ENCODE data around the gene FERD3L. TPM values are rescaled to one million over a fixed set of nuclear protein-coding genes. Genes with fewer than 3 reads are reported as not detected.

FERD3L gene
- total and polyA plus RNA-seq, 4 donors = not detected

- DNase-seq (ENCODE audit: low spot score) = no peak
- H3K4me3 ChIP-seq (ENCODE audit: low read depth in 1 of 3, low read length in 3 of 3) = no peak overlapping the region
- no peaks in the 10 kb centered on the region for H3K9me3 ChIP-seq (ENCODE audit: control insufficient read depth in 4 of 4, low read length in 3 of 4)
- H3K4me1 ChIP-seq (ENCODE audit: control insufficient read depth in 4 of 4, insufficient read depth in 4 of 4, low read length in 3 of 4) = peaks cover 0 to 16% (median 6%) of the 10 kb centered on the region in 4 donors
- WGBS = 70% methylated on average over 4 of the region's 4 CpGs
- no peak for TF ChIP-seq RAD21 (IDR thresholded peaks at IDR 0.05)
- TF ChIP-seq MAX (IDR thresholded peaks at IDR 0.05) = no peak
- no peak for TF ChIP-seq HNF4G (IDR thresholded peaks at IDR 0.05)
- no peak for TF ChIP-seq REST (IDR thresholded peaks at IDR 0.05)
- TF ChIP-seq SP1 (IDR thresholded peaks at IDR 0.05) = no peak
- no peak for TF ChIP-seq ZBTB33 (IDR thresholded peaks at IDR 0.05)
- H3K9ac ChIP-seq (ENCODE audit: low read depth in 1 of 2, low read length in 2 of 2) = no peak overlapping the region
- no peak overlapping the region for H3K27ac ChIP-seq (ENCODE audit: low read depth in 1 of 2, low read length in 2 of 2)
- no peaks in the 10 kb centered on the region for H3K36me3 ChIP-seq (ENCODE audit: control insufficient read depth in 4 of 4, insufficient read depth in 3 of 4, low read depth in 1 of 4, low read length in 3 of 4)
- peaks cover 0 to 21% (median 9%) of the 10 kb centered on the region in 4 donors for H3K27me3 ChIP-seq (ENCODE audit: control insufficient read depth in 4 of 4, insufficient read depth in 4 of 4, low read length in 3 of 4)
Measured at GRCh38 chr7:19102884-19103283, 42.3 kb downstream of the FERD3L start.

GRCh38 chr7:19101909-19102308 is 43.3 kb downstream of the FERD3L start:
- Histone ChIP-seq H3K4me1 (ENCODE audit: control insufficient read depth in 4 of 4, insufficient read depth in 4 of 4, low read length in 3 of 4) (peaks cover 0 to 7% (median under 1%) of the 10 kb centered on the region in 4 donors), H3K27ac (ENCODE audit: low read depth in 1 of 2, low read length in 2 of 2) (no peak overlapping the region), H3K4me3 (ENCODE audit: low read depth in 1 of 3, low read length in 3 of 3) (no peak overlapping the region), H3K36me3 (ENCODE audit: control insufficient read depth in 4 of 4, insufficient read depth in 3 of 4, low read depth in 1 of 4, low read length in 3 of 4) (no peaks in the 10 kb centered on the region), H3K9me3 (ENCODE audit: control insufficient read depth in 4 of 4, low read length in 3 of 4) (no peaks in the 10 kb centered on the region), H3K9ac (ENCODE audit: low read depth in 1 of 2, low read length in 2 of 2) (no peak overlapping the region), H3K27me3 (ENCODE audit: control insufficient read depth in 4 of 4, insufficient read depth in 4 of 4, low read length in 3 of 4) (peaks cover 0 to 19% (median 9%) of the 10 kb centered on the region in 4 donors)
- WGBS = 48% methylated on average over 2 of the region's 2 CpGs
- TF ChIP-seq RXRA (IDR thresholded peaks at IDR 0.05) (no peak), YY1 (IDR thresholded peaks at IDR 0.05) (no peak), TAF1 (conservative IDR thresholded peaks at IDR 0.05) (no peak), MAX (IDR thresholded peaks at IDR 0.05) (no peak), NR2F2 (IDR thresholded peaks at IDR 0.05) (no peak), EGR1 (IDR thresholded peaks at IDR 0.05; ENCODE audit: low read depth in 2 of 2) (no peak), FOXA2 (IDR thresholded peaks at IDR 0.05) (no peak), ATF3 (IDR thresholded peaks at IDR 0.05) (no peak), REST (IDR thresholded peaks at IDR 0.05) (no peak), SP1 (IDR thresholded peaks at IDR 0.05) (no peak), GABPA (IDR thresholded peaks at IDR 0.05 in 1 of 2, conservative IDR thresholded peaks at IDR 0.05 in 1 of 2) (no peak), HNF4A (conservative IDR thresholded peaks at IDR 0.05) (no peak), JUND (IDR thresholded peaks at IDR 0.05) (no peak), ZBTB33 (IDR thresholded peaks at IDR 0.05) (no peak), FOXA1 (IDR thresholded peaks at IDR 0.05) (no peak), HNF4G (IDR thresholded peaks at IDR 0.05) (no peak), CTCF (IDR thresholded peaks at IDR 0.05; ENCODE audit: low read depth, low read length, missing input control) (no peak), RAD21 (IDR thresholded peaks at IDR 0.05) (no peak)
- DNase-seq (ENCODE audit: low spot score) = no peak
